Astrocyte of the spinal cord (primary cell): Measurements from ENCODE around the gene SNTG2.

Experiments used
- DNase-seq: peaks from one replicate; pipeline ENCODE4 v3.0.0; 2011; ENCODE audit warnings: low read depth, low spot score
- H3K4me3 ChIP-seq: 2 replicates; pipeline ENCODE4 v1.5.1; 2011; ENCODE audit warnings: low read depth, mild to moderate bottlenecking, low read length, moderate library complexity
- in situ Hi-C: cut with HindIII; loops from 2 replicates; pipeline ENCODE4 v1.10.0; 2017; ENCODE audit warnings: low sequenced_read_pairs
- TF ChIP-seq, protein P1 (sequence below): IDR thresholded peaks from 2 replicates; pipeline ENCODE4 v1.5.1; 2012; ENCODE audit warnings: low read depth, mild to moderate bottlenecking, low read length, inconsistent platforms

The SNTG2 gene

GRCh38 chr2:949384-950079 lies 1.1 kb upstream of the SNTG2 start:
- TF ChIP-seq, protein P1, sequence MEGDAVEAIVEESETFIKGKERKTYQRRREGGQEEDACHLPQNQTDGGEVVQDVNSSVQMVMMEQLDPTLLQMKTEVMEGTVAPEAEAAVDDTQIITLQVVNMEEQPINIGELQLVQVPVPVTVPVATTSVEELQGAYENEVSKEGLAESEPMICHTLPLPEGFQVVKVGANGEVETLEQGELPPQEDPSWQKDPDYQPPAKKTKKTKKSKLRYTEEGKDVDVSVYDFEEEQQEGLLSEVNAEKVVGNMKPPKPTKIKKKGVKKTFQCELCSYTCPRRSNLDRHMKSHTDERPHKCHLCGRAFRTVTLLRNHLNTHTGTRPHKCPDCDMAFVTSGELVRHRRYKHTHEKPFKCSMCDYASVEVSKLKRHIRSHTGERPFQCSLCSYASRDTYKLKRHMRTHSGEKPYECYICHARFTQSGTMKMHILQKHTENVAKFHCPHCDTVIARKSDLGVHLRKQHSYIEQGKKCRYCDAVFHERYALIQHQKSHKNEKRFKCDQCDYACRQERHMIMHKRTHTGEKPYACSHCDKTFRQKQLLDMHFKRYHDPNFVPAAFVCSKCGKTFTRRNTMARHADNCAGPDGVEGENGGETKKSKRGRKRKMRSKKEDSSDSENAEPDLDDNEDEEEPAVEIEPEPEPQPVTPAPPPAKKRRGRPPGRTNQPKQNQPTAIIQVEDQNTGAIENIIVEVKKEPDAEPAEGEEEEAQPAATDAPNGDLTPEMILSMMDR = no peak
- no peak for DNase-seq
- peak overlapping the region; percentile 44 for H3K4me3 ChIP-seq
- in situ Hi-C loops = no loop called here

GRCh38 chr2:951224-952006 lies 766 bp downstream of the SNTG2 start:
- in situ Hi-C loops = no loop called here
- DNase-seq = no peak
- TF ChIP-seq, protein P1 = no peak
- H3K4me3 ChIP-seq = no peak overlapping the region

GRCh38 chr2:953408-953807 lies 2.8 kb downstream of the SNTG2 start:
- no peak for DNase-seq
- in situ Hi-C loops = no loop called here
- no peak overlapping the region for H3K4me3 ChIP-seq
- TF ChIP-seq, protein P1 = no peak

- TF ChIP-seq, protein P1 = peak; percentile 27
These were observed 3.5 kb downstream of the SNTG2 start for GRCh38 chr2:953975-954686.

DNA sequence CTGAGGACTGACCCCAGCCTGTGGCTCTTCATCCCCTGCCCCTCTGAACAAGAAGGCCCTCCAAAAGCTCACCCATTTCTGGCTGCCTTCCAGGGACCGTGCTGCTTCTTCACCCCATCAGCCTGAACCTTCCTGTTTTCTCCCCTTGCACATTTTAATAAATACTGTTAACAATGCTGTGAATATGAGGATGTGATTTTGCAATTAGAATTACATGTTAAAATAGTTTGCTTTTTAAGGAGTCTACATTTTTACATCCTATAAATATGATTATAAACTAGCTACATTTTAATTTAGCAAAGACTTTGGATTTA lies 4.0 kb downstream of the SNTG2 start:
- no peak overlapping the region for H3K4me3 ChIP-seq
- in situ Hi-C loops = no loop called here
- no peak for DNase-seq
- TF ChIP-seq, protein P1 = no peak

More at GRCh38 chr2:953975-954686, 3.5 kb downstream of the SNTG2 start:
- in situ Hi-C loops = no loop called here
- no peak overlapping the region for H3K4me3 ChIP-seq
- peak; percentile 24 for DNase-seq

DNA sequence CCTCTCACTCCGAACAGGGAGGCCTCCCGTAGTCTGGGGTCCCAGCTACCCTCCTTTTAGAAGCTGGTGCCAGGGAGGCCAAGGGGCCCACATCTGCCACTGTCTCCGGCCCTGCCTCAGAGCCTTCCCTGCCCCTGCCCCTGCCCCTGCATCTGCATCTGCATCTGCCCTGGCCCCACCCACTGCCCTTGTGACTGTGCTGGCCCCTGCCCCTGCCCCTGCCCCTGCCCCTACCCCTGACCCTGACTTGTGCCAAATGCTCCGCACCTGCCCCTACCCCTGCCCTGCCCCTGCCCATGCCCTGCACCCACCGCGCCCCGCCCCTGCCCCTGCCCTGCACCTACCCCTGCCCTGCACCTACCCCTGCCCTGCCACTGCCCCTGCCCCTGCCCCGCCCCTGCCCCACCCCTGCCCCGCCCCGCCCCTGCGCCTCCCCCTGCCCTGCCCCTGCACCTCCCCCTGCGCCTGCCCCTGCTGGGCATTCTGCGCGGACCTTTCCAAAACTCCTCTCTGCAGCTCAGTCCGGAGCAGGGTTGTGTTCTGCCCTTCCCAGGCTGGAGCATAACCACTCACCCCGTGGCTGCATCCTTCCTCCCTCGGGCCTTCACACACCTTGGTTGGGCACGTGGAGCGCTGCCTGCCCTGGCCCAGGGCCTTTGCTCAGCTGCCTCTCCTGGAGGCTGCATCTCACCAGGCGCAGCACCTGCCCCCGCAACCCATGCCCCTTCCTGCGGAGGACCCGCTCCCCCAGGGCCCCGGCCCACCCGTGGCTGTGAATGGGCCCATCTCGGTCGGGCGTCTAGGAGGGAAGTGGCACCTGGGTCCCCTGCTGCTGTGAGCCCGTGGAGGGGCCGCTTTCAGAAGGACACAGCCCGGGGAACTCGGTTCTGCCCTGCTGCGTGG lies 5.4 kb downstream of the SNTG2 start:
- DNase-seq = no peak
- TF ChIP-seq, protein P1 = no peak
- no peak overlapping the region for H3K4me3 ChIP-seq
- in situ Hi-C loops = no loop called here
